Measurements from ENCODE around the gene PLEKHD1. TPM values are rescaled to one million over a fixed set of nuclear protein-coding genes. Genes with fewer than 3 reads are reported as not detected.
A peak's percentile ranks its signal among the peaks of the same experiment; 100 is the strongest.

The PLEKHD1 gene
- total RNA-seq, 1 donor, result 0.09 TPM

GRCh38 chr14:69574263-69574953 lies 89.9 kb downstream of the PLEKHD1 start, which contains the start of gene CCDC177:
CCDC177 (minus strand) TSS chr14:69574871; CDS start chr14:69573622, 1,249 bp downstream.
- peak within 1 kb of the TSS; percentile 47 for H3K4me3 ChIP-seq (ENCODE audit: low read depth, low read length)
- peak; percentile 57 for DNase-seq (ENCODE audit: low read depth)
- TF ChIP-seq, protein P1, sequence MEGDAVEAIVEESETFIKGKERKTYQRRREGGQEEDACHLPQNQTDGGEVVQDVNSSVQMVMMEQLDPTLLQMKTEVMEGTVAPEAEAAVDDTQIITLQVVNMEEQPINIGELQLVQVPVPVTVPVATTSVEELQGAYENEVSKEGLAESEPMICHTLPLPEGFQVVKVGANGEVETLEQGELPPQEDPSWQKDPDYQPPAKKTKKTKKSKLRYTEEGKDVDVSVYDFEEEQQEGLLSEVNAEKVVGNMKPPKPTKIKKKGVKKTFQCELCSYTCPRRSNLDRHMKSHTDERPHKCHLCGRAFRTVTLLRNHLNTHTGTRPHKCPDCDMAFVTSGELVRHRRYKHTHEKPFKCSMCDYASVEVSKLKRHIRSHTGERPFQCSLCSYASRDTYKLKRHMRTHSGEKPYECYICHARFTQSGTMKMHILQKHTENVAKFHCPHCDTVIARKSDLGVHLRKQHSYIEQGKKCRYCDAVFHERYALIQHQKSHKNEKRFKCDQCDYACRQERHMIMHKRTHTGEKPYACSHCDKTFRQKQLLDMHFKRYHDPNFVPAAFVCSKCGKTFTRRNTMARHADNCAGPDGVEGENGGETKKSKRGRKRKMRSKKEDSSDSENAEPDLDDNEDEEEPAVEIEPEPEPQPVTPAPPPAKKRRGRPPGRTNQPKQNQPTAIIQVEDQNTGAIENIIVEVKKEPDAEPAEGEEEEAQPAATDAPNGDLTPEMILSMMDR (IDR thresholded peaks at IDR 0.05; ENCODE audit: insufficient read depth, low read length), result peak; percentile 98

GRCh38 chr14:69574954-69575295 lies 90.4 kb downstream of the PLEKHD1 start:
- H3K4me3 ChIP-seq (ENCODE audit: low read depth, low read length), result no peak overlapping the region
- TF ChIP-seq, protein P1 (IDR thresholded peaks at IDR 0.05; ENCODE audit: insufficient read depth, low read length), result no peak
- DNase-seq (ENCODE audit: low read depth), result no peak

DNA sequence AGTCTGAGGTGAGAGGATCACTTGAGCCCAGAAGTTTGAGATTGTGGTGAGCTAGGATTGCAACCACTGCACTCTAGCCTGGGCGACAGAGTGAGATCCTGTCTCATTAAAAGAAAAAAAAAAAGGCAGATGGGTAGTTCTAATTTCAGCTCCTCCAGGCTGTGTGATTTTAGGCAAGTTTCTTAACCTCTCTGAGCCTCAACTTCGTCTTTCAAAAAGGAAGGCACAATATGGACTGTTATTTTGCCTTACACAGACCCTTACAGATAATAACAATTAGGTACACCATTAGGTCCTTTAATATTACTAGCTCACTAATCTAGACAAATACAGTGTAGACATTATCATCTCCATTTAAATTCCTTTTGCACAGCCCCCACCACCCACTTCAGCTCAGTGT lies 94.9 kb downstream of the PLEKHD1 start:
- no peak overlapping the region for H3K4me3 ChIP-seq (ENCODE audit: low read depth, low read length)
- DNase-seq (ENCODE audit: low read depth), result no peak
- TF ChIP-seq, protein P1 (IDR thresholded peaks at IDR 0.05; ENCODE audit: insufficient read depth, low read length), result no peak

DNA sequence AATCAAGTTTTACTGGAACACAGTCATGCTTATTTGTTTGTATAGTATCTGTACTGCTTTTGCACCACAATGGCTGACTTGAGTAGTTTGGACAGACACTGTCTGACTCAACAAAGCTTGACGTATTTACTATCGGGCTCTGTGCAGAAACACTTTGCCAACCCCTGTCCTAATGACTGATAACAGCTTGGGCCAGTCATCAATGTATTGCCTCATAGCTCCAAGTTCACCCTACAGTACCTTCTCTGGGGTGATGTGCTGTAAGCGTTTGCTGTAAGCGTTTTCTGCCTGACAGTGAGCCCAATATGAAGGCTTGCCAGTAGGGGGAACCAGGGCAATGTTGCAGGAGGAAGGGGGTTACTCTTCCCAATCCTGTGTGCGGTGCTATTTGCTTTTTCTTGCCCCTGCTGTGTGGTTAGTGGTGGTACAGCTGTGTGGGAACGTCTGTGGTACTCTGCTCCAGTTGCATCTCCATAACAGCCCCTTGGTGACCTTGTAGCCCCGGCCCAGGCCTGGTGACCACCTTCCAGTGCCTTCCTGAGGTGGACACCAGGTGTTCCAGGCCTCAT lies 95.6 kb downstream of the PLEKHD1 start:
- TF ChIP-seq, protein P1 (IDR thresholded peaks at IDR 0.05; ENCODE audit: insufficient read depth, low read length), result peak; percentile 91
- peak; percentile 99 for DNase-seq (ENCODE audit: low read depth)
- no peak overlapping the region for H3K4me3 ChIP-seq (ENCODE audit: low read depth, low read length)

Other genes starting within 250 kb of the PLEKHD1 start
- 1.6 and 4.6 TPM in 2 replicates for gene GALNT16, start 224.6 kb upstream of the PLEKHD1 start, total RNA-seq (ENCODE audit: low replicate concordance)
- 51.0 and 110 TPM in 2 replicates for gene ERH, start 86.4 kb upstream of the PLEKHD1 start, total RNA-seq (ENCODE audit: low replicate concordance)
- gene SLC39A9, start 86.0 kb upstream of the PLEKHD1 start, total RNA-seq (ENCODE audit: low replicate concordance), result 64.6 and 118 TPM in 2 replicates
- gene CCDC177, start 90.1 kb downstream of the PLEKHD1 start, total RNA-seq (ENCODE audit: low replicate concordance), result not detected in 2 replicates
- 8.0 and 14.3 TPM in 2 replicates for gene SUSD6, start 126.9 kb downstream of the PLEKHD1 start, total RNA-seq (ENCODE audit: low replicate concordance)

Measured in fibroblast of the aortic adventitia (primary cell).